Activated CD4-positive, alpha-beta T cell treated with anti-CD3 and anti-CD28 coated beads, Interleukin-2, Interleukin-6, amounts not matched to agents 100 ng/mL and 50 ng/mL, durations not matched to agents 16 hours and 8 hours (primary cell): ENCODE results near the gene RIC3.

ENCODE experiments used
- DNase-seq: peaks from one replicate; pipeline ENCODE4 v3.0.0-alpha.2; 2020

Gene RIC3

DNA sequence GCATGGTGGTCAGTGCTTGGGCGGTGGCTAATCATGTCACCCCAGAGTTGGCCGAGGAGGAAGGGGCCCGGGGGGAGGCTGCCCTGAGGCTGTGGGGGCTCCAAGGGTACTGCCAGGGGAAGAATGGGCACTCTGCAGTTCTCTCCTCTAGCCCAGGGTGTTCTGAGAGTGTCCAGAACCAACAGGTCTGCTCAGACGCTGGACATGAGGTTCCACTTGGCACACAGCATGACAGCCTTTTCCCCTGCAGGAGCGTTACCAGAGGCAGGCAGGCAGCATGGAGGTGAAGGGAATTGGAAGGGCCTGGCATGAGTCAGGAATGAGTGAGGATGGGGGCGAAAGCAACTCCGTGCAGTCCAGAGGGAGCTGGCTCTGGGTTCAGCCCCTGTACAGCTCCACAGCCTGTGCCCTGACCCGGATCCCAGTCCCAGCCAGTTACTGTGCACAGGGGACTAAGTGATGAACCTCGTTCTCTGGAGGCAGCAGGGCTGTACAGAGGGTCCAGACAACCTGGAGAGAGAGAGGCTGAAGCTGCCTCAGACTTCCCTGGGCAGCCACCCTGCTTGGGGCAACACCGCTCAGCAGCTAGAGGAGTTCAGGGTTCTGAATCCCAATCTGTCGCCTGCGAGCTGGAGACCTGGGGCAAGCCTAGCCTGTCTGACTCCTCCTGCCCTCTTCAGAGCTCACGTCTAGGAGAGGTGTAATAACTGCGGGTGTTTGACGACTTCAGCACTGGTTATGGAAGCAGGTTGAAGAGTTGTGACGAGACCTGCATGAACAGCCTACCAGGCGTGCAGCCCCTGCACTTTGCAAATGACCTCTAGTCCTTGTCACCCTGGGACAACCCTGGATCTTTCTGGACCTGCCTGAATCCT lies 102.6 kb downstream of the RIC3 start:
- DNase-seq, result no peak

DNA sequence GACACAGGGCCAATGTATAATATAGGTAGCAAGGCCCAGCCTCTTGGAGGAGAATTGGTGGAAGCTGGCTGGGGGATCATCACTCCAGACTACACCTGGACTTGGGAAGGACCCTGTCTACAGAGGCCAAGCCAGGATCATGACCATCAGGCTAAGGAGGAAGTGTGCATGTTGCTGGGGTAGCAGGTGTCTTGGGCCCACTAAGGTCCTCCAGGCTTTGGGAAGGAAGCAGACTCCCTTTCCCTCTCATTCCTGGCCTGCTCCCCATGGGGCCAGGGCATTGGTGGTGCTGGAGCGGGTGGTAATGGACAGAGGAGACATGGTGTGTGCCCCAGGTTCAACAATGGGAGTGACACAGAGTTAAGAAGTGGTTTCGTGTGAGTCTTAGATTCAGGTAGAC lies 103.8 kb downstream of the RIC3 start:
- DNase-seq, result no peak

DNA sequence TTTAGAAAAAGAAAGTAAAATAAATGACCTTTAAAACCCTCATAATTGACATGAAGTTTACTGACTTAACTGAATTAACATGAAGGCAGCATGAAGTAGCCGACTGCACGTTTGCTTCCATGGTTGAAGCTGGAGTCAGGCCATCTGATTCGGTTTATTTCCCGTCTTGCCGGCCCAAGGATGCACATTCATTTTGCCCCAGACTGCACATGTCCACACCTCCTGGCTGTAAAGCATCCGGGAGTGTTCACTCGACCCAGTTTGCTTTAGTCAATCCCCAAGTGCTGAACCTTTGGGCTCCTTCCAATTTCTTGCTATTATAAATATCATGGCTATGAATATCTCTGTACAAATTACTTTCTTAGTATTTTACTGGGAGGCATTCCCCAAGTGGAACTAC lies 105.5 kb downstream of the RIC3 start:
- DNase-seq, result no peak

DNA sequence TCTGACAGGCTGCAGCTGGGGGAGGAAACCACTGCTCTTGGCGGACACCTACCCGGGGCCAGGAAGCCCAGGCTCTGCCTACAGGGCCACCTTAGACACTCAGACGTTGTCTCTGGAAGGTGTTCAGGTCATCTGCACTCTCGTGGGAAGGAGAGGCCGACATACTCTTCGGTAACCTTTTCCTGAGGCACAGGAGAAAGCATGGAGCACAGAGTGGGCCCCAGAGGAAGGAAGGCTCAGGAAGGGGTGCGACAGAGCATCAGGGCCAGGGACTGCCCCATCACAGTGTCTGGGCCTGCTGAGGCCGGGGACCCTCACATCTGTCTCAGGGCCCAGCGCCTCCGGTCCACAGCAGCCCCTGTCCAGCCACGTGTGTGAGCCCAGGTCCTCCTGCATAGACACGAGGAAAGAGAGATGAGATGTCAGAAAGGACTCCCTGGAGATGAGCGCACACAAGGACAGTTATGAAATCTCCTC lies 106.0 kb downstream of the RIC3 start:
- DNase-seq, result no peak

DNA sequence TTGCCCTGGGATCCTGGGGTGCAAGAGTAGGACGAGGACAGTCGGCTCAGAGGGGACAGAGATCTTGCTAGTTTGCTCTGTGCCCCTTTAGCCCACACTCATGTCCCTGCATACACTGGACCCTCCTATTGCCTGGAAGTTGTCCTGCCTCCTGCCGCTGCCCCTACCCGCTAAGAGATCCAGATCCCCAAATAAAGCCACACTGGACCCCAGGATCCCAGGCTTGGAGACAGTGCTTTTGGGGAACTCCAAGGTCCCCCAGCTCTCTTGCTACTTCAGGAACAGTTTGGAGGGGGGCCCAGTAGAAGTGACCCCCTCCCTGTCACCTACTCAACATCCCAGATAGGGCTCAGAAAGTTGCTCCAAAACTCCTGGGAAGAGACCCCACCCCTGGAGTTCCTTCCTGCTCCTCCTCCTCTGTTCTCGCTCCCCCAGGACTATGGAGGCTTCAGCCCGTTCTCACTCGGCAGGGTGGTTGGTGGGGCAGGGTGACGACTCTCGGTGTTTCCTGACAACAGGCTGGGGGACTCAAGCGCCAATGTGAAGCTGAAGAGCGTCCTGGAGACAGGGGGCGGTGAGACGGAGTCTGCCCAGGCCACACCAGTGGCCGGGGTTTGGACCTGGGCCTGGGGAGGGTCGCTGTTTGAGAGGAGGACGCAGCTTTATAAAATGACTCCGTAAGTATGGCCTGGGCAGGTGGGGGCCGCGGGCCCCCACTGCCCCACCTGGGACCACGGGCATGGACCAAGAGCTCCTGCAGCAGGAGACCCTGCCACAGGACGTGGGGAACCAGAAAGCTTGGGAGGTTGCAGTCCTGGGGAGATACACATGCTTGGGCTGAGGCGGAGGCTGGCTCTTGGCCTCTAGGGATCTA lies 107.0 kb downstream of the RIC3 start:
- DNase-seq, result no peak

GRCh38 chr11:8060801-8061554 lies 107.8 kb downstream of the RIC3 start:
- DNase-seq, result no peak

DNA sequence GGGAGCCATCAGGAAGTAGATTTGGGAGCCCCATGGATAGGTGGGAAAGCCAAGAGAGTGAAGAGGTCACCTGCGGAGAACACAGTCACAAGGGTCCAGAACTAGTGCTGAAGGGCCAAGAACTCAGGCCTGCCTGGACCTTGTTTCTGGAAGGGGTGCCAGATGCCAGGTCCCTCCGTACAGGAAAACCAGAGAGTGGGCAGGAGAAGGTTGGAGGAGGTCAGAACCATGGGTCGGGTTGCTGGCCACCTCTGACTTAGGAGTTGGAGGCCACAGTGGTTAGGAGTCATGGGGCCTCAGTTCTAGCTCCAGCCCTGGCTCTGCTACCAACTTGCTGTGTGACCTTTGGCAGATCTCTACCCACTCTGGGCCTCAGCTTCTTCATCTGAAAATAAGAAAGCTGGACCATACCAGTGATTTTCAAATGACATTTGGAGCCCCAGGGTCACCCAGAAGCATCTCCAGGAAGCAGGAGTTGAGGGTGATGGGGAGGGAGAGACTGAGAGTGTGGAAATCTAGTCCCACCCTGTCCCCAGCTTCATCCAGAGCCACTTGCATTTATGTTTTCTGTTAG lies 108.6 kb downstream of the RIC3 start:
- no peak for DNase-seq

GRCh38 chr11:8059571-8060011 lies 109.2 kb downstream of the RIC3 start:
- no peak for DNase-seq

- no peak for DNase-seq
These were observed 109.8 kb downstream of the RIC3 start for GRCh38 chr11:8059030-8059429.

GRCh38 chr11:8058216-8058615 lies 110.6 kb downstream of the RIC3 start:
- no peak for DNase-seq

DNA sequence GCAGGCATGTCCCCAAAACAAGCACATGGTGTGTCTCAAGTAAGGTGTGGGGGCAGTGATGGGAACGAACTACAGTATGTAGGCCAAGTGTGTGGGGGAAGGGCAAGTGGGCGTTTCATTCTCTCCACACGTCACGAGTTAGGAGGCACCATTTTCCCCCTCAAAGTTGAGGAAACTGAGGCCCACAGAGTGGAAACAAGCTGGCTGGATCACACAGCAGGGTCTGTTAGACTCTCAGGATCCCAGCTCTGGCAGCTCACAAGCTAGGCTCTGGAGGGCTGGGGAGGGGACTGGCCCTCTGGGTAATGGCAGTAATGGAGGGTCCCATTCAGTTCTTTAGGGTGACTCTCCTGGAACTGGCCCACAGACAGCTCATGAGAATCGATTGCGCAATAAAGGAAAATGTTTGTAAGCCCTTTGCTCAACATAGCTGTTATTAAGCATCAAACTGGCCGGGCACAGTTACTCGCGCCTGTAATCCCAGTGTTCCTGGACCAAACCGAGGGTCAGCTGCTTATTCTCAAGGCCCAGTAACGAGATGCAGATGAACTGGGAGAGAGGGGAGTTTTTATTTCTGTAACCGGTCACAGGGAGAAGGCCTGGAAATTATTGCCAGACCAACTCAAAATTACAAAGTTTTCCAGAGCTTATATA lies 111.9 kb downstream of the RIC3 start:
- DNase-seq, result no peak
